Measurements from ENCODE around the gene RAB8B.
"Not testable (repeated sequence)": the region's sequence is repeated elsewhere in the genome, so short reads cannot be mapped to it uniquely, and the experiment has no call there.

The RAB8B gene

DNA sequence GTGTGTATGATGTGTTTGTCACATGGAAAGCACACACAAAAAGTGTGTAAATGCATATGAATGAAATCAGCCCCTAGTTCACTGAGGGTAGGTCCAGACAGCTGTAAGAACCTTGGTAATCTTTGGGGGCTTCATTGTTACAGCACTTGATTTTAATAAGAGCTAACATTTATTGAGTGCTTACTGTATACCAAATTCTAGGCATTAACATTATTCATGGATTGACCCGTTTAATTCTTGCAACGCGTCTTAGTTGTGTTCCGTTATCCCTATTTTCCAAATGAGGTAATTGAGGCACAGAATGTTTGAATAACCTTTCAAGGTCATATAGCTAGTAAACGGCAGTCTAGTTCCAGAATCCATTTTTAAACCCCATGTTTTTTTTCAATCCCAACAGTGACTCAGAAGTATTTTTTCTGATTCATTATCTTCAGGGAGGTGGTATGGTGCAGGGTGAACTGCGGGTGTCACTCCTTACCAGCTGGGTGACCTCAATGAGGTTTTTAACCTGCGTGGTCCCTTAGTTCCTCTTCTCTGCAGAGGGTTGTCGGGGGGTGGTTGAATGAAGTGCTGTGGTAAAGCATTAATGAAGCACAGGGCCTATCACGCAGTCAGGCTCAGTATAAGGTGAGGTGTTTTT lies 14.2 kb downstream of the RAB8B start:
- FAIRE-seq (no peak), DNase-seq (ENCODE audit: insufficient read length, low spot score) (no peak)

DNA sequence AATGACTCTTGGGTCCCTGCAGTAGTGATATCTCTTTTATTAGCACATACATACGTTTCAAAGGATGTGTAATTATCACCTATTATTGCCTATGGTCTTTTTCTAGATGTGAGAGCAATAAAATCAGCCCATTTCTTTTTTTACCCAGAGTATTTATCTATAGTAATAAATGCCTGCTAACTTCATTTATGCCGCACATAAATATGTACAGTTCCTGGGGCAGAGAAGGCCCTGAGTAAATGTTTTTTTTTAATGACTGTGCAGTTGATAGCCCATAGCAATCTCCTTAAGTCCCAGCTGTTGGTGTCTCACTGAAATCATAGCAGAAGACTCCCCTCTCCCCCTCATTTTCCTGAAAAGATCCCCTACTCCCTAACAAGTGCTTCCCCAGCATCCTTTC lies 16.7 kb downstream of the RAB8B start:
- DNase-seq (ENCODE audit: insufficient read length, low spot score), result no peak
- no peak for FAIRE-seq

DNA sequence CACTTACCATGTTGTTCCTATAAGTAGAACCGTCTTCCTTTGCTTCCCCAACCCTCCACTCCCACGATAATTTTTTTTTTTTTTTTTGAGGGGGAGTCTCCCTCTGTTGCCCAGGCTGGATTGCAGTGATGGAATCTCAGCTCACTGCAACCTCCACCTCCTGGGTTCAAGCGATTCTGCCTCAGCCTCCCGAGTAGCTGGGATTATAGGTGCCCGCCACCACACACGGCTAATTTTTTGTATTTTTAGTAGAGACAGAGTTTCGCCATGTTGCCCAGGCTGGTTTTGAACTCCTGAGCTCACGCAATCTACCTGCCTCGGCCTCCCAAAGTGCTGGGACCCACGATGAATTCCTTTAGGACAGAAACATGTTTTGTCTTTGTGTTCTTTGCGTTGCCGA lies 19.4 kb downstream of the RAB8B start:
- DNase-seq (ENCODE audit: insufficient read length, low spot score); FAIRE-seq: not testable (repeated sequence)

DNA sequence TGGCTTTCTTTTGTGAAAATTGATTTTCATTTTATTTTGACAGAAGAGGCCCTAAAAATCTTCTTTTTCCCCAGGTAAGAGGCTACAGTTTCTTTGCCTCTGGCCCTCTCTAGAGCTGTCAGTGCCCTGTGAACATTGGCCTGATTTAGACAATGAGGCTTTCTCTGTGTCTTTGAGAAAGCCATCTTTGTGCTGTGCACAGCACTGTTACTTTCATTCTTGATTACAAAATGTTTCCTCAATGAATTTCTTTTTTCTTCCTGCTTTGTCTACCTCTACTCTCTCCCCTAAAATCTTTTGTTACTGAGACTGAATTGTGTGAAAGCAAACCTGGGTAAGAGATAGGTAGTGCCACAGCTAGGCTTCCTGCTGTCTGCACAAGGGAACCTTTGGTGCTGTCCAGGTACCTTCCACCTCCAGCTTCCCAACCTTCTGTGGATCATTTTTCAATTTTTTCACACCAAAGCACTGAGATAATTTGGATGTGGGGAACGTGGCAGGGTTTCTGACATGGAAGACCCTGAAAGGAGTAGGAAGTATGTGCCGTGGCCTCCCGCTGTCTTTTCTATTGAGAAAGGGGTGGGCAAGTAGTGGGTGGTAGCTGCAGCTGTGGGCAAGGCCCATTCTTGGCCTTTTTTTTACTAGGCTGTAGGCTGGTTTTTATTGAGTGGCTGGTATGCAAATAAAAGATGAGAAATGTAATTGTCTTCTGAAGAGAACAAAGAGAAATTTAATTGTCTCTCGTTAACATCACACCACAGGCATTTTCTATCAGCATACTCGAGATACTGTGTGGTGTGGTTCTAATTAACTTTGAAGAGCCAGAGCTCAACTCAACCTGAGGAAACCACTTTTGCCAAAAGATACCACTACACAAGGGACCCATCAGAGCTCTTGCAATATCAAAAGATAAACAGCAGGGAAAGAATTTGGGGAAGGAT lies 21.0 kb downstream of the RAB8B start:
- FAIRE-seq (no peak), DNase-seq (ENCODE audit: insufficient read length, low spot score) (no peak)

DNA sequence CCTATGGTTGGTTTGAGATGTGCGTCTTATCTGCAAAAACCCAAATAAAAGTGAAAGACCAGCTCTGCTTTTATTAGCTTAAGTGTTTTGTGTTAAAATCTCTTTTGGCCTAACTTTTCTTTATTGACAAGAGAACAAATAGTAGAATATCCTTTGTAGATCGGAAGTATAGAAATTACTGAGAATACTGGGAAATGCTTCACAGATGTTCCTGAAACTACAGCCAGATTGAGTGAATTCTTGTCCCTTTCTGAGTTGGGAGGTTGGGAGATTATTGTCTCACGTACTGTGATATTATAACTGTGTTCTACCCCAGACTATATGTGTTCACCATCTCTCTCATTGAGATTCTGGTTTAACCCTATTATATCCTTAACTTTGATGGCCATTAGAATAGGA lies 21.7 kb downstream of the RAB8B start:
- FAIRE-seq (no peak), DNase-seq (ENCODE audit: insufficient read length, low spot score) (no peak)

DNA sequence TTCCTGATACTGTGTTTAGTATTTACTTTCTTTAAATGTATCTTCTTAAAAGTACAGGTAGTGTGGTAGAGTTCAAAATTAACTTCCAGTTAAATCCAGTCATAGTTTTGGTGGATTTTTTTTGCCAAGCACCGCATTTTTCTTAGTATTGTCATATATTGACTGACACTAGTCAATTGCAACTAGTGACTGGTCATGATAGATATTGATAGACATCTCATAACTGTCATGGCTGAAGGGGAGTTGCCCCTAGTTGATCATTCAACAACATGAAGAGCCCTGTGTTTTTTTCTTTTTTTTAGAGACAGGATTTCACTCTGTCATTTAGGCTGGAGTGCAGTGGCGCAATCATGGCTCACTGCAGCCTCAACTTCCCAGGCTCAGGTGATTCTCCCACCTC lies 22.1 kb downstream of the RAB8B start:
- no peak for FAIRE-seq
- no peak for DNase-seq (ENCODE audit: insufficient read length, low spot score)

DNA sequence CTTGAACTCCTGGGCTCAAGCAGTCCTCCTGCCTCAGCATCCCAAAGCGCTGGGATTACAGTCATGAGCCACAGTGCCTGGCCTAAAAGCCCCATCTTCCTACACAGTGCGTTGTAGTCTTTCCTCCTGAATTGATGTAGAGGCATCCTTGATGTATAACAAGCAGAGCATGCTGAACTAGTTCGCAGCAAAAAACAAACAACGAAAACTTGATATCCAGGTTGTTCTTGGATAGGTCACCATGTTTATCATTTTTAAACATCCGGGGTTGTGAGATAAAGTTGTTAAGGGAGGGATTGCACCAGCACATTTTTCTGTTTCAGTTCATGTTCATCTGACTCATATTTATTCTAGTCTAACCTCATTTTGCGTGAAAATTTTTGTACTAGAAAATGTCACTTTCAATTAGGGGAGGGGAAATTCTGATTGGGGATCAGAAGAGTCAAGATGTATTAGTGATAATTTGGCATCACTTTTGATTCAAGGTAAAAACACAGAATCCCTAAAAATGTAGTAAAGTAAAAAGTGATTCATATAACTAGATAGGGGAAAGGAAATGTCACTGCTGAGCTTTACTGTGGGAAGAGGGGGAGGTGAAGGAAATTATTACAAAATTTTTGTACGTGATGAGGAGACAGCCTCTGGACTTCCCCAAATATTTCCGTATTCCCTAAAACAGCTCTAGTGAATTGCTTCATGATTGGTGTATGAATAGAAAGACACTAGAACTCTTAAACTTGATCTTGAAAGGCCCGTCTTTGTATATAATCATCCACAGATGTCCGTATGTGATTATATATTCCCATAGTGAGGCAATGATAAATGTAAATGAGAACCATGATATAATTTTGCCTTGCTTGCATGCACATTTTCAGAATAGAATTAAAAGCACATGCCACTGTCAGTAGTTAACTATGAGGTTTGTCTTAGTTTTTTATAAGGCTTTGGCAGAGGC lies 22.9 kb downstream of the RAB8B start:
- FAIRE-seq, result no peak

DNA sequence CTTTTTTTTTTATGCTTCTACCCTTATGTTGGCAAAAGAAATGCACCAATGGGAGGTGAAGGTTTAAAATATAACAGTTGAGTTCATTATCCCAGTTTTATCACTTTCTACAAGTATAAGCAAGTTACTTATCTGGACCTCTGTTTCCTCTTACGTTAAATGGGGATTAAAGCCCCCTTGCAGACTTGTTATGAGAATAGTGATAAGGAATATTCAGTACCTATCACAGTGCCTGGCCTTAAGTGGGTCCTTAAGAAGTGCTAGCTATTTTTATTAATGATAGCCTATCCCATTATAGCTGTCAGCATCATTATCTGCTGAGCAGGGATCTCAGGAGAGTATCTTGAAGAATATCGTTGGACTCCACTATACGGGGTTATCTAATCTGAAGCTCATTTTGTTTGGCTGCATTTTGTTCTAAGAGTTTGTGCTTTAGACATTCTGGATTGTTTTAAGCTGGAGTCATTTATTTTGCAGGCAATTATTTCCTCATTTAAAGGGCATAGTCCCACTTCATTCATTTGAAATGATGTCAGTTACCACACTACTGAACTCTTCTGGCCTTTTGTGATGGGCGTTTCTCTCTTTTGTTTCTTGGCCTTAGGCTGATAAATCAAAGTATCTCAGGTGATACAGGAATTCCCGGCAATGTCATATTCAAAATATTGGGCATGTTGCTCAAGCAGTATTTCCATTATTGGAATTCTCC lies 28.8 kb downstream of the RAB8B start:
- no peak for FAIRE-seq
- DNase-seq (ENCODE audit: insufficient read length, low spot score), result no peak

More for the DNA sequence above, 22.9 kb downstream of the RAB8B start:
- no peak for DNase-seq (ENCODE audit: insufficient read length, low spot score)

DNA sequence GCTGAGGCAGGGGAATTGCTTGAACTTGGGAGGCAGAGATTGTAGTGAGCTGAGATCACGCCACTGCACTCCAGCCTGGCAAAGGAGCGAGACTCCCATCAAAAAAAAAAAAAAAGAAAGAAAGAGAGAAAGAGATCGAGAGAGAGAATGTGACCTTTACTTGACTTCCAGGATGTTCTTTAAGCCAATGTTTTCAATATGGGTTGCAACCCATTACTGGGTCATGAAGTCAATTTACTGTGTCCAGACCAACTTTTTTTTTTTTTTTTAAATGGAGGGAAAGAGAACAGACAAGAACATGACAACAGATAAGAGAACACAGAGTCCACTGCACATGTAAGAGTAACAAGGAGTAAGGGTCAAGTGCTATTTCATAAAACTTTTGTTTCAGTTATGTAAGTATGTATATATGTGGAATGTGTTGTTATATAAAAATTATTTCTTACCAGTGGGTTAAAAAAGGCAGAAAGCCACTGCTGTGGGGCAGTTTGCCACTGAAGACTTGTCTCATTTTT lies 29.8 kb downstream of the RAB8B start:
- DNase-seq (ENCODE audit: insufficient read length, low spot score) (no peak), FAIRE-seq (no peak)

DNA sequence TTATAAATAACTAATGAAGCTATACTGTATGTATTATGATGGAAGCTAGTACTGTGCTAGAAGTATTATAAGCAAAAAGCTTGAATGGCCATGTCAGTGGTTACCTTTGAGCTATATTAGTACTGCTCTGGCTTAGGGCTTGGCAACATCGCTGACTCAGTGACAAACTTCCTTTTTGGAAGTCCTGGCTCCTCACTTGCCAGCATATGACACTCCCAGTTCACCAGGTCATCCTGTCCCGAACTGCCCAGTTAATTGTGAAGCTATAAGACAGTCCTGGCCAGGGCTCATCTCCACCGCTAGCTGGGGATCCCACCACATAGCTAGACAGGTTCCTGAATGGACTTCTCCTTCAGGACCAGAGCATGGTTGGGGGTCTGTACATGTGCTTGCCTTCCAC lies 31.9 kb downstream of the RAB8B start:
- no peak for FAIRE-seq
- DNase-seq (ENCODE audit: insufficient read length, low spot score), result no peak

DNA sequence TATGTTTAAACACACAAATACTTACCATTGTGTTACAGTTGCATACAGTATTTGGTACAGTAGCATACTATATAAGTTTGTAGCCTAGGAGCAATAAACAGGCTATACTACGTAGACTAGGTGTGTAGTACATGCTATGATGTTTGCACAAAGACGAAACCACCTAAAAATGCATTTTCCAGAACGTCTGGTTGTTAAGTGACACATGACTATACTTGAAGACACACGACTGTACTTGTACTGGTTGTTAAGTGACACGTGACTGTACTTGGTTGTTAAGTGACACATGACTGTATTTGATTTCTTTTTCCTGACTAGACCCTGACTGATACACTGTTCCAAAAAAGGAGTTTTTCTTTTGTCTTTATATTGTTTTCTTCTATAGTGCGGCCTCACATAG lies 34.1 kb downstream of the RAB8B start:
- DNase-seq (ENCODE audit: insufficient read length, low spot score) (no peak), FAIRE-seq (no peak)

DNA sequence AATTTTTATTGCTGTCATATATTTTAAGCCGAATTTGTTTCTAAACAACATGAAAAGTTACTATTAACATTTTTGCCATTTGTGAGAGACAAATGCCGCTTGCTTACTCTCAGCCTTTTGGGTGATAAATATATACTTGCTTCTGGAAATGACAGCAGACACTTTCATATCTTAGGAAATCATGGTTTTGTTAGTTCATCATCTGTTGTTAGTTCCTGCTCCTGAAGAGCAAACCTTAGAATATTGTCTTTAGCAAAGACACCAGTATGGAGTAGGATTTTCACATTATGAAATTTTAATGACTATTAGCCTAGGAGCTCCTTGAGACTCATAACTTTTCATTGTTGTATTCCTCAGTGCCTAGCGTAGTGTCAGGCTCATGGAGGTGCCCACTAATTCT lies 36.0 kb downstream of the RAB8B start:
- FAIRE-seq (no peak), DNase-seq (ENCODE audit: insufficient read length, low spot score) (no peak)

DNA sequence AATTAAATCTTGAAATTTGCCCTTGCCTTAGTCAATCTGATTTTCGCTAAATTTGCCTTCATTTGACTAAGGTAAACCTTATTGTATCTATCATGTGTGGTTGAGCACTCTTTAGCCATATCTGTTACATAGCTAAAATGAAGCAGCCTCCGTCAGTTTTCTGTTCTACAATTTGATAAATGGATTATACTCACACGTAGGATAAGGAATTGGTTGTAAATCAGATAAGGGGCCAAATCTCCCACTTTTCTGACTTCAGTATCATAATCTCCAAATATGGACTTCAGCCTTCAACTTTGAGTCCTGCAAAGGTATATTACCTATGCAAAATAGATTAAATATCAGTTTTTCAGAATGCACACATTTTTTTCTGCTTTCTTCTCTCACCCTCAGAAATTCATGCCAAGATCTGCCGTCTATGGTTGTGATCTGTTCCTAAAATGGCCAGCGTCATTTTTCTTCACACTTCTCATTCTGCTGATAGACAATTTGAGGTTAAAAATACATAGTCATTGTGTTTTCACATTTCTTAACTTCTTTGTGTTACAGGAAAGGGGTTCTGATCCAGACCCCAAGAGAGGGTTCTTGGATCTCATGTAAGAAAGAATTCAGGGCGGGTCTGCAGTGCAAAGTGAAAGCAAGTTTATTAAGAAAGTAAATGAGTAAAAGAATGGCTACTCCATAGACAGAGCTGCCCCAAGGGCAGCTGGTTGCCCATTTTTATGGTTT lies 36.9 kb downstream of the RAB8B start:
- no peak for DNase-seq (ENCODE audit: insufficient read length, low spot score)
- no peak for FAIRE-seq

DNA sequence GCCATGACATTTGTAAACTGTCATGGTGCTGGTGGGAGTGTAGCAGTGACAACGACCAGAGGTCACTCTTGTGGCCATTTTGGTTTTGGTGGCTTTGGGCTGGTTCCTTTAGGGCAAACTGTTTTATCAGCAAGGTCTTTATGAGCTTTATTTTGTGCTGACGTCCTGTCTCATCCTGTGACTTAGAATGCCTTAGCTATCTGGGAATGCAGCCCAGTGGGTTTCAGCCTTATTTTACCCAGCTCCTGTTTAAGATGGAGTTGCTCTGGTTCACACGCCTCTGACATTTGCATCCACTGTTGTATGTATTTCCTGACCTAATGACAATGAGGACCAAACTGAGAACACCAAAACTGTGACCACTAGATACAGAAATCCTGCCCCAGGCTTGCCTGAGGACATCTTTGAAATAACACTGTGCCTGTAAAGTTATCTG lies 37.6 kb downstream of the RAB8B start:
- DNase-seq (ENCODE audit: insufficient read length, low spot score) (no peak), FAIRE-seq (no peak)

DNA sequence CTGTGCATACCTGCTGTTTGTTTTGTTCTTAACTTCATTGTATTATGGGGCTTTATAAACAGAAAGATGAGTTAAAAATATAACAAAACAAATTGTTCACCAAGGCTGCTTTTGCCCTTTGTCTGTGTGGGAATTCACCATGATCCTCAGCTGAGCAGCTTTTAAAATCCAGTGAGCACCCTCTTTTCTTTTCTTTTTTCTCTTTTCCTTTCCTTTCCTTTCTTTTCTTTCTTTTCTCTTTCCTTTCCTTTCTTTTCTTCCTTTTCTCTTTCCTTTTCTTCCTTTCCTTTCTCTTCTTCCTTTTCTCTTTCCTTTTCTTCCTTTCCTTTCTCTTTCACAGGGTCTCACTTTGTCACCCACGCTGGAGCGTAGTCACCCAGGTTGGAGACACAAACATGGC lies 38.3 kb downstream of the RAB8B start:
- no peak for FAIRE-seq

DNA sequence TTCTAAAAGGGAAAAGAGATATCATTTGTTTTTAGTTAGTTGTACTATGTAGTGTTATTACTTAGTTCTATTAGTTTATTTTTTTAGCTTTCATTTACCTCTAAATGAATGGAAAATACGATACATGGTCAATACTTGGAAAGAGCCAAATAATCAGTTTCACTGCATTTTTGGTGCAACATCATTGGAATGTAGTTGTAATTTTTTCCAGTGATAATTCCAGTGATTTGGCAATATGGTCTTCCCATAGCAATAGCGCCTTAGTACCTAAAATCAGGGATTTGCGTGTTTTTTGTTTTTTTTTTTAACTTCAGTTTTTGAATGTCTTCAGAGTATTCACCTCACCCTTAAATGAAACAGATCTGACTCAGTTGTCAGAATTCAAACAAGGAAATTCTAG lies 41.8 kb downstream of the RAB8B start:
- DNase-seq (ENCODE audit: insufficient read length, low spot score) (no peak), FAIRE-seq (no peak)

More for the DNA sequence above, 38.3 kb downstream of the RAB8B start:
- no peak for DNase-seq (ENCODE audit: insufficient read length, low spot score)

DNA sequence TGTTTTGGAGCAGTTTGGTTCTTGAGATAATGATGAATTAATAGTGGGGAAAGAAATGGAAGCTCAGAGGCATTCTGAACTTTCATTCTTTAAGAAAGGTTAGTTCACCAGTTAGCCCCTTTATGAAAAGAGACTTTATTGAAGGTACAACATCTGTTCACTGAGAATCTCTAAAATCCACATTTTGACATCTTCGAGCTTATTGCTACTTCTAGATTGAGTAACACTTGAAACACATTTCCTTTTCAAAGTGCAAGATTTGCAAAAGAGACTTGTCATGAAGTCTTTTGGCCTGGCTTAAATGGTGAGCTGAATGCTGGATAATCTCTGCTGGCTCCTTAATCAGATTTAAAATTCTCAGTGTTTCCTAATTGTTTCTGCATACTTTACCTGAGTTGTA lies 42.3 kb downstream of the RAB8B start:
- DNase-seq (ENCODE audit: insufficient read length, low spot score) (no peak), FAIRE-seq (no peak)

DNA sequence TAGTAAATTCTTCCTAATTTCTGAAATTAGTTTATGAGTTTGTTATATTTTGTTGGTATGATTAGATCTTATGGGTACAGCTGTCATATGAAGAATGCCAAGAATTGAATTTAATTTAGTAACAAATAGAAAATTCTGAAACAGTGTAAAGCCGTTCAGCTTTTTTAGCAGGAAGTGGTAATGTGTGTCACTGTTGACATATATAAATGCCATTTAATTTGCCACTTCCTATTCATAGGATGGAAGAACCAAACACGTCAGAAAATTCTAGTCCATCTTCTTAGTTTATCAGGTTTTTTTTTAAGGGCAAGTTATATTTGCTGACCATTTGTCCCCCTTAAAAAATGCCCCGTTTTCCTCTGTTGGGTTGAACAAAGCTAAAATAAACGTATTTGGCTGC lies 43.0 kb downstream of the RAB8B start:
- DNase-seq (ENCODE audit: insufficient read length, low spot score) (no peak), FAIRE-seq (no peak)

DNA sequence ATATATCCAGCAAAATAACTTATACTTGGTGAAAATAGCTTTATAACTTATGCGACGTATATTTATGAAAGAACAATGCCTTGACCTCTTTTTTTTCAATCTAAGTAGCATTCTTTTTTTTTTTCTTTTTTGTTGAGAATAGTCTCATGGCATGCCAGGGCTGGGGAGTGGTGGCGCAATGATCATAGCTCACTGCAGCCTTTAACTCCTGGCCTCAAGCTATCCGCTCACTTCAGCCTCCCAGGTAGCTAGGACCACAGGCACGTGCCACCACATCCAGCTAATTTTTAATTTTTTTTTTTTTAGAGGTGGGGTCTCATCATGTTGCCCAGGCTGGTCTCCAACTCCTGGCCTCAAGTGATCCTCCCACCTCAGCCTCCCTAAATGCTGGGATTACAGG lies 43.5 kb downstream of the RAB8B start:
- no peak for DNase-seq (ENCODE audit: insufficient read length, low spot score)
- no peak for FAIRE-seq
